Caco-2 (cell line): ENCODE data around the gene TPSG1. TPM values are rescaled to one million over a fixed set of nuclear protein-coding genes. Genes with fewer than 3 reads are reported as not detected.

Source experiments
- BruUV-seq: library from RNA; stranded (reverse); fragments of 400-500 nt; replicated peaks from 2 replicates; lab custom pipeline; 2021; lab: Mats Ljungman, UMichigan
- CTCF ChIA-PET: fragments of 300-600 bp; sonication (Branson Sonifier 250); formaldehyde crosslinking; loops from one replicate; lab custom pipeline; 2022; ENCODE audit warnings: antibody characterized with exemption; lab: Charles Lee
- POLR2A ChIA-PET: fragments of 300-600 bp; sonication (Branson Sonifier 250); formaldehyde crosslinking; loops from one replicate; lab custom pipeline; 2022; ENCODE audit warnings: antibody characterized with exemption; lab: Charles Lee
- DNase-seq, 2 experiments: peaks; one replicate each; pipeline versions ENCODE4 v3.0.0 to v3.0.0-alpha.2; 2020 to 2022
- H3K27me3 ChIP-seq: replicated peaks from 2 replicates; pipeline ENCODE4 v1.6.0; 2011; ENCODE audit warnings: low read length; ENCODE audit not compliant: control insufficient read depth, insufficient read depth
- H3K36me3 ChIP-seq: 2 replicates; pipeline ENCODE4 v1.5.1; 2011; ENCODE audit warnings: low read length; ENCODE audit not compliant: control insufficient read depth, insufficient read depth
- H3K4me1 ChIP-seq: fragments of 250-450 bp; sonication (Bioruptor Pico); 2 replicates; pipeline ENCODE4 v1.5.1; 2020; ENCODE audit warnings: mild to moderate bottlenecking
- H3K4me3 ChIP-seq: 2 replicates; pipeline ENCODE4 v1.5.1; 2011; ENCODE audit warnings: low read depth, mild to moderate bottlenecking, control low read depth, low read length
- H3K9me3 ChIP-seq: fragments of 250-450 bp; sonication (Bioruptor Pico); 2 replicates; pipeline ENCODE4 v1.5.1; 2020; ENCODE audit warnings: mild to moderate bottlenecking, moderate library complexity
- H3K27ac Mint-ChIP-seq: one replicate; pipeline ENCODE4 v1.8.0; 2022; ENCODE audit warnings: mixed read lengths; ENCODE audit not compliant: unreplicated experiment
- H3K27me3 Mint-ChIP-seq: one replicate; pipeline ENCODE4 v1.8.0; 2022; ENCODE audit warnings: mixed read lengths; ENCODE audit not compliant: insufficient read depth, unreplicated experiment
- H3K36me3 Mint-ChIP-seq: one replicate; pipeline ENCODE4 v1.8.0; 2022; ENCODE audit warnings: mild to moderate bottlenecking, mixed read lengths; ENCODE audit not compliant: insufficient read depth, unreplicated experiment
- H3K4me1 Mint-ChIP-seq: one replicate; pipeline ENCODE4 v1.8.0; 2022; ENCODE audit warnings: low read depth, mixed read lengths; ENCODE audit not compliant: unreplicated experiment
- H3K4me3 Mint-ChIP-seq: one replicate; pipeline ENCODE4 v1.8.0; 2022; ENCODE audit warnings: mild to moderate bottlenecking, moderate library complexity, mixed read lengths; ENCODE audit not compliant: unreplicated experiment
- H3K9me3 Mint-ChIP-seq: one replicate; pipeline ENCODE4 v1.8.0; 2022; ENCODE audit warnings: mixed read lengths; ENCODE audit not compliant: unreplicated experiment
- intact Hi-C: fragments of 100-400 bp; cut with micrococcal nuclease; formaldehyde crosslinking; loops from one replicate; pipeline ENCODE4 v1.10.0; 2022; ENCODE audit not compliant: unreplicated experiment
- total RNA-seq: library from RNA; stranded (reverse); gene quantifications from 2 replicates; pipeline ENCODE4 v1.2.3, GENCODE V29; 2022
- TF ChIP-seq, protein P1 (sequence below), 2 experiments: fragments of 200-600 bp in 1 of 2; IDR thresholded peaks; 1 replicate in 1 of 2; 2 replicates in 1 of 2; pipeline versions ENCODE4 v1.5.1 to v1.8.0; 2011 to 2022; ENCODE audit warnings: antibody characterized with exemption in 1 of 2, control low read depth in 1 of 2, inconsistent platforms in 1 of 2, low read depth in 1 of 2, low read length in 1 of 2, mild to moderate bottlenecking in 1 of 2, moderate library complexity in 1 of 2; ENCODE audit not compliant: insufficient read depth in 1 of 2, severe bottlenecking in 1 of 2, unreplicated experiment in 1 of 2

The TPSG1 gene
- total RNA-seq, 1 experiment from 2014 or later = not detected

DNA sequence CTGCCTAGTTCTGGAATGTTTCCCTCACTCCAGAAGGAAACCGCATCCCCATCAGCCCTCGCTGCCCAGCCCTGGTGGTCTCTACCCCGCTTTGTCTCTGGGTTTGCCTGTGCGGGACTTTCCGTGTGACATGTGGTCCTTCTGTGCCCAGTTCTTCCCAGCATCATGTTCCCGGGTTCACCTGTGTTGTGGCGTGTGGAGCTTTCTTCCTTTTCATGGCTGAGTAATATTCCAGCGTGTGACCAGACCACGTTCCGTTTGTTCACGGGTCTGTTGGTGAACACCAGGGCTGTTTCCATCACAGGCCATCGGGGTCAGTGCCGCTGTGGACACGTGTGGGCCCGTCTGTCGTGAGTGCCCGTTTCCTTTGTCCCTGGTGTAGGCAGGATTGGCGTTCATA lies 40.1 kb downstream of the TPSG1 start:
- H3K4me3 Mint-ChIP-seq = no peak overlapping the region
- no peak overlapping the region for H3K27ac Mint-ChIP-seq
- Histone ChIP-seq H3K9me3 (no peaks in the 10 kb centered on the region), H3K27me3 (no peaks in the 10 kb centered on the region), H3K36me3 (no peaks in the 10 kb centered on the region), H3K4me1 (peaks cover 9% of the 10 kb centered on the region), H3K4me3 (no peak overlapping the region)
- H3K36me3 Mint-ChIP-seq = no peaks in the 10 kb centered on the region
- intact Hi-C loops = no loop called here
- no peaks in the 10 kb centered on the region for H3K4me1 Mint-ChIP-seq
- H3K9me3 Mint-ChIP-seq = no peaks in the 10 kb centered on the region
- H3K27me3 Mint-ChIP-seq = no peaks in the 10 kb centered on the region
- ChIA-PET CTCF (no interaction called here), POLR2A (no interaction called here)
- DNase-seq = no peak
- no TSS peak for BruUV-seq
- TF ChIP-seq, protein P1, sequence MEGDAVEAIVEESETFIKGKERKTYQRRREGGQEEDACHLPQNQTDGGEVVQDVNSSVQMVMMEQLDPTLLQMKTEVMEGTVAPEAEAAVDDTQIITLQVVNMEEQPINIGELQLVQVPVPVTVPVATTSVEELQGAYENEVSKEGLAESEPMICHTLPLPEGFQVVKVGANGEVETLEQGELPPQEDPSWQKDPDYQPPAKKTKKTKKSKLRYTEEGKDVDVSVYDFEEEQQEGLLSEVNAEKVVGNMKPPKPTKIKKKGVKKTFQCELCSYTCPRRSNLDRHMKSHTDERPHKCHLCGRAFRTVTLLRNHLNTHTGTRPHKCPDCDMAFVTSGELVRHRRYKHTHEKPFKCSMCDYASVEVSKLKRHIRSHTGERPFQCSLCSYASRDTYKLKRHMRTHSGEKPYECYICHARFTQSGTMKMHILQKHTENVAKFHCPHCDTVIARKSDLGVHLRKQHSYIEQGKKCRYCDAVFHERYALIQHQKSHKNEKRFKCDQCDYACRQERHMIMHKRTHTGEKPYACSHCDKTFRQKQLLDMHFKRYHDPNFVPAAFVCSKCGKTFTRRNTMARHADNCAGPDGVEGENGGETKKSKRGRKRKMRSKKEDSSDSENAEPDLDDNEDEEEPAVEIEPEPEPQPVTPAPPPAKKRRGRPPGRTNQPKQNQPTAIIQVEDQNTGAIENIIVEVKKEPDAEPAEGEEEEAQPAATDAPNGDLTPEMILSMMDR (IDR thresholded peaks at IDR 0.05; ENCODE audit: insufficient read depth in 1 of 2, low read depth in 1 of 2, low read length in 1 of 2, severe bottlenecking in 1 of 2, unreplicated experiment in 1 of 2) = no peak

DNA sequence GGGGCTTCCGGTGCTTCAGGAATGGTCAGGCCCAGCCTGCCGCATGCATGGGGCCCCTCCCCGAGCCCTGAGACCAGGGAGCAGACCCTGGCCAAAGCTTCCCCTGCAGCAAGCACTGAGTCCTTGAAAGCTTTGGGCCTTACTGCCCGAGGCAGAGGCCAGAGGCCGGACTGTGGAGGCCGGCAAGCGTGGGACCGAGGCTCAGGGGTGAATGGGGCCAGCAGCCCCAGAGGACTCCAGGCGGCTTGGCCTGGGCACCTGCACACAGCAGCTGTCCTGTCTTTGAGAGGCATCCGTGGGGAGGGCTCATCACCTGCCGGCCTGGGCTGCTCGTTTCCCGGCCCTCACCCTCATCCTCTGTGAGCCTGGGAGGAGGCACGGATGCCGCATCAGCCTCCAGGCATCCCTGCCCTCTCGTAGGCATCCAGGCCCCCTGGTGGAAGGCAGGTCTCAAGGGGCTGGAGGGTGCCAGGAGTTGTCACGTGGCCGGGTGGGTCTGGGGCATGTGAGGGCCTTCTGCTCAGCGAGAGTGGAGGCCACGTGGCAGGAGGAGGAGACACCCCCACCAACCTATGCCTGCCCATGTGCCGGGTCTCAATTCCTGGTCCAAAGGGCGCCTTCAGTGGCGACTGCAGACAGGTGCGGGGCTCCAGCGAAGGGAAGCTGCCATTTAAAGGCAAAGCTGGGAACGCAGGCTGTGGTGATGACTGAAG lies 40.8 kb downstream of the TPSG1 start:
- no peaks in the 10 kb centered on the region for H3K27me3 ChIP-seq
- ChIA-PET POLR2A (no interaction called here), CTCF (no interaction called here)
- TF ChIP-seq, protein P1 (IDR thresholded peaks at IDR 0.05; ENCODE audit: insufficient read depth in 1 of 2, low read depth in 1 of 2, low read length in 1 of 2, severe bottlenecking in 1 of 2, unreplicated experiment in 1 of 2) = no peak
- BruUV-seq = no TSS peak
- peaks cover 9% of the 10 kb centered on the region for H3K4me1 ChIP-seq
- H3K27ac Mint-ChIP-seq = no peak overlapping the region
- H3K36me3 ChIP-seq = no peaks in the 10 kb centered on the region
- intact Hi-C loops = no loop called here
- H3K9me3 Mint-ChIP-seq = no peaks in the 10 kb centered on the region
- H3K4me3 ChIP-seq = no peak overlapping the region
- H3K4me1 Mint-ChIP-seq = no peaks in the 10 kb centered on the region
- H3K36me3 Mint-ChIP-seq = no peaks in the 10 kb centered on the region
- H3K9me3 ChIP-seq = no peaks in the 10 kb centered on the region
- no peak for DNase-seq
- H3K27me3 Mint-ChIP-seq = no peaks in the 10 kb centered on the region
- no peak overlapping the region for H3K4me3 Mint-ChIP-seq

DNA sequence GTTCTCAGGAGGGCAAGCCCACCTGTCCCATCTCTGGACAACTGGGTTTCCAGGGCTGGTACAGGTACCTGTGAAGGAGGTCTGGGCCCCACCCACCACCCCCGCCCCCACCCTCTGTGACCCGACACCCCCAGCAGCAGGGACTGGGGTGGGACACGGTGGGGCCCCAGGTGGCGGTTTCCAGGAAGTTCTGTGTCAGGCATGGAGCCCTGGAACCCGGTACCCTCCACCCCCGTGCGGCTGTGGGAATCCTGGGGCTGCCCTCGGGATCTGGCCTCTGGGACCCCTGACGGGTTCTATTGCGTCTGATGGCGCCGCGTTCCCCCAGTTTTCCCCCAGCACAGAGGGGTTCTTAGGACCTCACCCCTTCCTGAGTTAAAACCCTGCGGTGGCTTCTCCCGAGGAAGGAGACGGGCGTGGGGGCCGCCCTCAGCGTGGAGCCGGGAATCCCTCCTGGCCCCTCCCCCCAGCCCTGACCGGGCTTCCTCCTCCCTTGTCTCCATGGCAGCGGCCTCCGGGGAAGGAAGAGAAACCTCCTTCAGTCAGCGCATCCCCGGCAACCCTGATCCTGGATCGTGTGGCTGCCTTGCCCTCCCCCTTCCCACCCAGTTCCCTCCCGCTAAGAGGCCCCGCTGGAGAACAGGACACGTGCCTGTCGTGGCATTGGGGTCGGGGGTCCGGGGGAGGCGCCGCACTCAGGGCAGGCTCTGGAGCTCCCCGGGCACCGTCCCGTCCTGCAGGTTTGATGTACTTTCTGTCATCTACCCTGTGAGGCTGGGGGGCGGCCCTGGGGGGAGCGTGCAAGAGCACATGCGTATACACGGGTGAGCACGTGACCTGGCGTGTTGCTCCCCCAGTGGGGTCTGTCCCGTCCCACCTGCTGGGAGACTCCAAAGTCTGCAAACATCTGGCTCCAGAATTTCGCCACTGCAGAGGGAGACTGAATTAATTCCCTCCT lies 41.8 kb downstream of the TPSG1 start:
- no peaks in the 10 kb centered on the region for H3K9me3 Mint-ChIP-seq
- H3K9me3 ChIP-seq = no peaks in the 10 kb centered on the region
- intact Hi-C loops = no loop called here
- H3K4me1 Mint-ChIP-seq = no peaks in the 10 kb centered on the region
- ChIA-PET POLR2A (no interaction called here), CTCF (interaction anchor here (0.5 kb wide), 1 partner anchor 142 kb away, joined by 6 read pairs; no protein-coding TSS in a partner anchor)
- no peaks in the 10 kb centered on the region for H3K36me3 ChIP-seq
- peaks cover 9% of the 10 kb centered on the region for H3K4me1 ChIP-seq
- no peaks in the 10 kb centered on the region for H3K27me3 Mint-ChIP-seq
- BruUV-seq = no TSS peak
- no peak overlapping the region for H3K4me3 Mint-ChIP-seq
- H3K27ac Mint-ChIP-seq = no peak overlapping the region
- no peak overlapping the region for H3K4me3 ChIP-seq
- DNase-seq = no peak
- H3K36me3 Mint-ChIP-seq = no peaks in the 10 kb centered on the region
- H3K27me3 ChIP-seq = no peaks in the 10 kb centered on the region
- TF ChIP-seq, protein P1 (IDR thresholded peaks at IDR 0.05; ENCODE audit: insufficient read depth in 1 of 2, low read depth in 1 of 2, low read length in 1 of 2, severe bottlenecking in 1 of 2, unreplicated experiment in 1 of 2) = no peak
